Esophagus squamous epithelium (tissue), 4 donors: ENCODE data around the gene MIA2.
"Not testable (repeated sequence)": the region's sequence is repeated elsewhere in the genome, so short reads cannot be mapped to it uniquely, and the experiment has no call there.

ENCODE experiments used
- CTCF ChIP-seq, 6 experiments: fragments of 450-650 bp in 4 of 6; fragments of 200-600 bp in 2 of 6; sonication (generic) in 2 of 6; IDR thresholded peaks; one replicate each; pipeline ENCODE4 v1.5.1; 2016 to 2019; ENCODE audit warnings: antibody characterized with exemption in 6 of 6, mild to moderate bottlenecking in 4 of 6, moderate library complexity in 4 of 6
- POLR2A ChIP-seq, 4 donors: fragments of 450-650 bp; IDR thresholded peaks; one replicate each; pipeline ENCODE4 v1.6.1; 2017; ENCODE audit warnings: antibody characterized with exemption in 4 of 4, mild to moderate bottlenecking in 4 of 4, moderate library complexity in 3 of 4

DNA sequence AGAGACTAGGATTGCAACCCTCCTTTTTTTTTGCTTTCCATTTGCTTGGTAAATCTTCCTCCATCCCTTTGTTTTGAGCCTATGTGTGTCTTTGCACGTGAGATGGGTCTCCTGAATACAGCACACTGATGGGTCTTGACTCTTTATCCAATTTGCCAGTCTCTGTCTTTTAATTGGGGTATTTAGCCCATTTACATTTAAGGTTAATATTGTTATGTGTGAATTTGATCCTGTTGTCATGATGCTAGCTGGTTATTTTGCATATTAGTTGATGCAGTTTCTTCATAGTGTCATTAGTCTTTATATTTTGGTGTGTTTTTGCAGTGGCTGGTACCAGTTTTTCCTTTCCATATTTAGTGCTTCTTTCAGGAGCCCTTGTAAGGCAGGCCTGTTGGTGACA lies 23.7 kb downstream of the MIA2 start:
- TF ChIP-seq CTCF, POLR2A (IDR thresholded peaks at IDR 0.05): not testable (repeated sequence)
